ENCODE results near the gene RPAIN.

The RPAIN gene

GRCh38 chr17:5478992-5479391, 59.0 kb downstream of the RPAIN start:
- Histone ChIP-seq H3K27ac (no peak overlapping the region), H3K4me3 (no peak overlapping the region)

GRCh38 chr17:5480962-5481361, 61.0 kb downstream of the RPAIN start:
- H3K27ac ChIP-seq: no peak overlapping the region
- H3K4me3 ChIP-seq: no peak overlapping the region

GRCh38 chr17:5481451-5481850, 61.5 kb downstream of the RPAIN start:
- no peak overlapping the region for H3K4me3 ChIP-seq
- no peak overlapping the region for H3K27ac ChIP-seq

All from skin epidermis (tissue), 12 donors.